DOHH2 (cell line): ENCODE results near the gene C1orf159.

Experiments used
- EZH2phosphoT487 ChIP-seq: fragments of 200-600 bp; sonication (generic); IDR thresholded peaks from 2 replicates; pipeline ENCODE4 v1.6.1; 2017; ENCODE audit warnings: borderline replicate concordance, mild to moderate bottlenecking, antibody characterized with exemption, low read length, moderate library complexity, mixed read lengths
- TF ChIP-seq, protein P1 (sequence below): fragments of 200-600 bp; sonication (generic); IDR thresholded peaks from one replicate; pipeline ENCODE4 v1.5.1; 2014; ENCODE audit warnings: antibody characterized with exemption, mild to moderate bottlenecking, low read depth, low read length; ENCODE audit not compliant: poor library complexity, severe bottlenecking

DNA sequence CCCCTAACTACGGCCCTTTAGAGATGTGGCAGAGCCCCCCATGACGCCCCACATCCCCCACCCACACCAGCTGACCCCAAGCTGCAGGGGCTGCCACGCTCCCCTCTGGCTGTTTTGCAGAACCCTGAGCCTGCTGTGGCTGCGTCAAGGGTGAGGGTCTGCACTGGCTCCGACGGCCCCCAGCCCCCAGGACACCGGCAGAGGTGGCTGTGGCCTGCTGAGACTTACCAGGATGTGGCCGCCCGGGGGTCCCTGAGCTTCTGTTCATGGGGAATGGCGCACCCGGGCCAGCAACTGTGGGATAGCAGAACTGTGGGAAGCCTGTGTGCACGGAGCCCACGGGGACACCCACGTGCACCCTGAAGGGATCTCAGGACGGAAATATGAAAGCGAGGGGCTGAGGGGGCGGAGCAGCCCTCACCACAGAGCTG, 29.0 kb downstream of the C1orf159 start:
- TF ChIP-seq, protein P1, sequence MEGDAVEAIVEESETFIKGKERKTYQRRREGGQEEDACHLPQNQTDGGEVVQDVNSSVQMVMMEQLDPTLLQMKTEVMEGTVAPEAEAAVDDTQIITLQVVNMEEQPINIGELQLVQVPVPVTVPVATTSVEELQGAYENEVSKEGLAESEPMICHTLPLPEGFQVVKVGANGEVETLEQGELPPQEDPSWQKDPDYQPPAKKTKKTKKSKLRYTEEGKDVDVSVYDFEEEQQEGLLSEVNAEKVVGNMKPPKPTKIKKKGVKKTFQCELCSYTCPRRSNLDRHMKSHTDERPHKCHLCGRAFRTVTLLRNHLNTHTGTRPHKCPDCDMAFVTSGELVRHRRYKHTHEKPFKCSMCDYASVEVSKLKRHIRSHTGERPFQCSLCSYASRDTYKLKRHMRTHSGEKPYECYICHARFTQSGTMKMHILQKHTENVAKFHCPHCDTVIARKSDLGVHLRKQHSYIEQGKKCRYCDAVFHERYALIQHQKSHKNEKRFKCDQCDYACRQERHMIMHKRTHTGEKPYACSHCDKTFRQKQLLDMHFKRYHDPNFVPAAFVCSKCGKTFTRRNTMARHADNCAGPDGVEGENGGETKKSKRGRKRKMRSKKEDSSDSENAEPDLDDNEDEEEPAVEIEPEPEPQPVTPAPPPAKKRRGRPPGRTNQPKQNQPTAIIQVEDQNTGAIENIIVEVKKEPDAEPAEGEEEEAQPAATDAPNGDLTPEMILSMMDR: no peak
- no peak for TF ChIP-seq EZH2phosphoT487
